G401.6 (cell line): ENCODE data around the gene TSC22D4.
"Not testable (repeated sequence)": the region's sequence is repeated elsewhere in the genome, so short reads cannot be mapped to it uniquely, and the experiment has no call there.

Experiments
- FAIRE-seq: peaks from 2 replicates; lab custom pipeline; 2012; peaks lifted over from hg19 to GRCh38; lab: Jason Lieb, UNC

Gene TSC22D4

GRCh38 chr7:100478958-100479660, at the start of gene TSC22D4:
Gene TSC22D4, minus strand, starts transcription at chr7:100479214. Its CDS starts 1,176 bp downstream, at chr7:100478038.
- peak; percentile 93 for FAIRE-seq

GRCh38 chr7:100528108-100528866, 49.3 kb upstream of the TSC22D4 start:
- FAIRE-seq = not testable (repeated sequence)

GRCh38 chr7:100523192-100523591, 44.2 kb upstream of the TSC22D4 start:
- not testable (repeated sequence) for FAIRE-seq

- FAIRE-seq = not testable (repeated sequence)
These were observed 43.0 kb upstream of the TSC22D4 start for GRCh38 chr7:100521909-100522593.

- no peak for FAIRE-seq
These were observed 42.1 kb upstream of the TSC22D4 start for GRCh38 chr7:100521076-100521475.

- no peak for FAIRE-seq
These were observed 41.1 kb upstream of the TSC22D4 start for GRCh38 chr7:100520138-100520537.

- FAIRE-seq = no peak
These were observed 40.6 kb upstream of the TSC22D4 start for GRCh38 chr7:100519580-100519979.

- no peak for FAIRE-seq
These were observed 38.3 kb upstream of the TSC22D4 start for GRCh38 chr7:100517305-100517704.

GRCh38 chr7:100516135-100516812, 37.3 kb upstream of the TSC22D4 start:
- FAIRE-seq = no peak

- FAIRE-seq = no peak
These were observed 36.1 kb upstream of the TSC22D4 start for GRCh38 chr7:100515072-100515532.

- FAIRE-seq = no peak
These were observed 34.3 kb upstream of the TSC22D4 start for GRCh38 chr7:100513212-100513810.

GRCh38 chr7:100510437-100511239, 31.6 kb upstream of the TSC22D4 start:
- no peak for FAIRE-seq

GRCh38 chr7:100509231-100509630, 30.2 kb upstream of the TSC22D4 start:
- FAIRE-seq = no peak

GRCh38 chr7:100506356-100506923, 27.4 kb upstream of the TSC22D4 start:
- FAIRE-seq = no peak

GRCh38 chr7:100504887-100505611, 26.0 kb upstream of the TSC22D4 start:
- no peak for FAIRE-seq

- not testable (repeated sequence) for FAIRE-seq
These were observed 25.0 kb upstream of the TSC22D4 start for GRCh38 chr7:100504031-100504430.

GRCh38 chr7:100500743-100501142, 21.7 kb upstream of the TSC22D4 start:
- not testable (repeated sequence) for FAIRE-seq

GRCh38 chr7:100496509-100496908, 17.5 kb upstream of the TSC22D4 start:
- FAIRE-seq = no peak

GRCh38 chr7:100493476-100494264, 14.7 kb upstream of the TSC22D4 start:
- FAIRE-seq = no peak
